Ishikawa (cell line): Measurements from ENCODE around the gene ARGLU1.

ENCODE experiments used
- CEBPB ChIP-seq: IDR thresholded peaks from 2 replicates; pipeline ENCODE4 v1.6.1; 2012
- CREB1 ChIP-seq: IDR thresholded peaks from 2 replicates; pipeline ENCODE4 v1.6.1; 2012; ENCODE audit warnings: low read depth
- EGR1 ChIP-seq: IDR thresholded peaks from 2 replicates; pipeline ENCODE4 v1.6.1; 2012
- EP300 ChIP-seq: IDR thresholded peaks from 2 replicates; pipeline ENCODE4 v1.6.1; 2012; ENCODE audit warnings: borderline replicate concordance
- FOXM1 ChIP-seq: IDR thresholded peaks from 2 replicates; pipeline ENCODE4 v1.6.1; 2012; ENCODE audit warnings: low read depth, borderline replicate concordance
- MAX ChIP-seq: IDR thresholded peaks from 2 replicates; pipeline ENCODE4 v1.6.1; 2012
- NFIC ChIP-seq: IDR thresholded peaks from 2 replicates; pipeline ENCODE4 v1.6.1; 2012
- RAD21 ChIP-seq: IDR thresholded peaks from 2 replicates; pipeline ENCODE4 v1.6.1; 2012; ENCODE audit warnings: low read depth
- REST ChIP-seq: IDR thresholded peaks from 2 replicates; pipeline ENCODE4 v1.6.1; 2012; ENCODE audit warnings: low read depth, mild to moderate bottlenecking
- TAF1 ChIP-seq: IDR thresholded peaks from 2 replicates; pipeline ENCODE4 v1.6.1; 2012; ENCODE audit warnings: low read depth, mild to moderate bottlenecking
- TCF12 ChIP-seq: IDR thresholded peaks from 2 replicates; pipeline ENCODE4 v1.6.1; 2012; ENCODE audit warnings: low read depth
- TEAD4 ChIP-seq: IDR thresholded peaks from 2 replicates; pipeline ENCODE4 v1.6.1; 2012
- USF1 ChIP-seq: IDR thresholded peaks from 2 replicates; pipeline ENCODE4 v1.6.1; 2012
- YY1 ChIP-seq: IDR thresholded peaks from 2 replicates; pipeline ENCODE4 v1.6.1; 2012; ENCODE audit warnings: low read depth
- ZBTB7A ChIP-seq: IDR thresholded peaks from 2 replicates; pipeline ENCODE4 v1.6.1; 2012; ENCODE audit warnings: low read depth

ARGLU1 gene

GRCh38 chr13:106568299-106569003 is 514 bp upstream of the ARGLU1 start:
- TF ChIP-seq USF1 (no peak), ZBTB7A (no peak), TCF12 (no peak)

- TF ChIP-seq CEBPB (no peak), EGR1 (no peak), FOXM1 (no peak), YY1 (no peak), REST (no peak), MAX (no peak), EP300 (no peak), RAD21 (no peak), TCF12 (no peak), USF1 (no peak), TAF1 (no peak), NFIC (no peak), CREB1 (no peak), TEAD4 (no peak), ZBTB7A (no peak)
Observed at GRCh38 chr13:106566641-106567473, 1.1 kb downstream of the ARGLU1 start.

GRCh38 chr13:106565127-106565775 is 2.7 kb downstream of the ARGLU1 start:
- no peak for TF ChIP-seq NFIC
- TF ChIP-seq RAD21 = no peak
- no peak for TF ChIP-seq USF1
- TF ChIP-seq ZBTB7A = no peak
- no peak for TF ChIP-seq MAX
- no peak for TF ChIP-seq CEBPB
- no peak for TF ChIP-seq TAF1

- TF ChIP-seq CEBPB (no peak), RAD21 (no peak), EP300 (no peak), EGR1 (no peak), CREB1 (no peak), MAX (no peak), TCF12 (no peak)
Observed at GRCh38 chr13:106562301-106562700, 5.6 kb downstream of the ARGLU1 start.

- TF ChIP-seq USF1 (no peak), EP300 (no peak), TCF12 (no peak), YY1 (no peak)
Observed at GRCh38 chr13:106561551-106562170, 6.3 kb downstream of the ARGLU1 start.

GRCh38 chr13:106560821-106561220 is 7.1 kb downstream of the ARGLU1 start:
- no peak for TF ChIP-seq TAF1
- no peak for TF ChIP-seq USF1
- no peak for TF ChIP-seq YY1
- TF ChIP-seq CREB1 = no peak
- no peak for TF ChIP-seq ZBTB7A
- TF ChIP-seq NFIC = no peak
- no peak for TF ChIP-seq TEAD4
- TF ChIP-seq FOXM1 = no peak
- no peak for TF ChIP-seq RAD21
- TF ChIP-seq EP300 = no peak
- no peak for TF ChIP-seq MAX
- no peak for TF ChIP-seq CEBPB
- TF ChIP-seq TCF12 = no peak
- no peak for TF ChIP-seq EGR1
- TF ChIP-seq REST = no peak
